Uterus (tissue), 4 donors: ENCODE data around the gene C16orf74. TPM values are rescaled to one million over a fixed set of nuclear protein-coding genes. Genes with fewer than 3 reads are reported as not detected.

Experiments used
- DNase-seq, 2 donors: peaks; one replicate each; pipeline ENCODE4 v3.0.0-alpha.2; 2019 to 2020
- H3K27ac ChIP-seq, 2 donors: fragments of 200-600 bp; sonication (generic); 1 replicate in 1 of 2; 2 replicates in 1 of 2; pipeline ENCODE4 v1.5.1; 2016 to 2018
- H3K27me3 ChIP-seq, 2 donors: fragments of 200-600 bp; sonication (generic); one replicate each; pipeline ENCODE4 v1.5.1; 2018 to 2019; ENCODE audit warnings: control low read depth in 1 of 2
- H3K36me3 ChIP-seq, 2 donors: fragments of 200-600 bp; sonication (generic); one replicate each; pipeline ENCODE4 v1.5.1; 2019; ENCODE audit warnings: control low read depth in 1 of 2
- H3K4me1 ChIP-seq, 2 donors: fragments of 200-600 bp; sonication (generic); one replicate each; pipeline ENCODE4 v1.5.1; 2018 to 2019; ENCODE audit warnings: control low read depth in 1 of 2
- H3K4me3 ChIP-seq, 2 donors: fragments of 200-600 bp; sonication (generic); 1 replicate in 1 of 2; 2 replicates in 1 of 2; pipeline ENCODE4 v1.5.1; 2018 to 2019; ENCODE audit warnings: mild to moderate bottlenecking in 1 of 2
- H3K9me3 ChIP-seq, 2 donors: fragments of 200-600 bp; sonication (generic); one replicate each; pipeline ENCODE4 v1.5.1; 2019; ENCODE audit warnings: control low read depth in 1 of 2
- CTCF ChIP-seq, 4 experiments: fragments of 200-600 bp in 2 of 4; fragments of 450-650 bp in 2 of 4; sonication (generic) in 2 of 4; IDR thresholded peaks; one replicate each; pipeline ENCODE4 v1.5.1; 2016 to 2019; ENCODE audit warnings: antibody characterized with exemption in 4 of 4, mild to moderate bottlenecking in 2 of 4, moderate library complexity in 1 of 4
- POLR2A ChIP-seq, 2 donors: fragments of 450-650 bp; IDR thresholded peaks; one replicate each; pipeline ENCODE4 v1.6.1; 2016; ENCODE audit warnings: antibody characterized with exemption in 2 of 2, mild to moderate bottlenecking in 1 of 2, moderate library complexity in 1 of 2
- intact Hi-C: fragments of 100-400 bp; cut with DNase I; formaldehyde crosslinking; loops from one replicate; pipeline ENCODE4 v1.15.1; 2023; ENCODE audit warnings: low total_unique reads
- total RNA-seq, 4 donors: library from RNA; depleted of rRNA in 3 of 4; stranded (reverse); fragments of >200 nt in 3 of 4; gene quantifications; one replicate each; pipeline versions ENCODE4 v1.1.0 to v1.2.4, GENCODE V29; 2014 to 2023
- donor health status: DM: yes; HTN: yes; CAD: no.

The C16orf74 gene
- total RNA-seq, 4 donors from 2014 or later: 2.5 to 6.4 TPM; not detected in 2

DNA sequence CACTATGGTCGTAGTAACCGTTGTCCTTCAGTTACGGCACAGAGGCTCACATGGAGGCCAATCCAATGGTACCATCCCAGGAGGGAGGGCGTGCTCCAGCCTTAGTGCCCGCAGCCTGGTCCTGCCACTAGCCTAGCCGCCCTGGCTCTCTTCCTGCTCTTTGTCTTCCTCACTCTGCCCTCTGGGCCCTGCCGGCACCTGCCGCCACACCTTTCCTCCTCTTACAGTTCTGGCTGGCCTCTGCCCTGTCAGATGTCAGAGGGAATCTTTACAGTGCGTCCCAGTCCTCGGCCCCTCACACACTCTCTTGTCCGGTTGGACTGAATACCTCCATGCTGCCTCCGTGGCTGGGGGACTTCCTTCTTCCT lies 85.5 kb downstream of the C16orf74 start:
- no peak for DNase-seq
- no peaks in the 10 kb centered on the region for H3K36me3 ChIP-seq
- no peak overlapping the region for H3K4me3 ChIP-seq
- H3K4me1 ChIP-seq: no peaks in the 10 kb centered on the region
- H3K9me3 ChIP-seq: no peaks in the 10 kb centered on the region
- H3K27me3 ChIP-seq: no peaks in the 10 kb centered on the region
- intact Hi-C loops: no loop called here
- no peak overlapping the region for H3K27ac ChIP-seq
- no peak for TF ChIP-seq CTCF (IDR thresholded peaks at IDR 0.05)
- no peak for TF ChIP-seq POLR2A (IDR thresholded peaks at IDR 0.05)

GRCh38 chr16:85664580-85665372 lies 86.1 kb downstream of the C16orf74 start:
- intact Hi-C loops: no loop called here
- H3K9me3 ChIP-seq: no peaks in the 10 kb centered on the region
- H3K4me1 ChIP-seq: no peaks in the 10 kb centered on the region
- TF ChIP-seq POLR2A (IDR thresholded peaks at IDR 0.05) (no peak), CTCF (IDR thresholded peaks at IDR 0.05) (no peak)
- DNase-seq: no peak
- H3K36me3 ChIP-seq: no peaks in the 10 kb centered on the region
- H3K27me3 ChIP-seq: no peaks in the 10 kb centered on the region
- H3K27ac ChIP-seq: no peak overlapping the region
- H3K4me3 ChIP-seq: no peak overlapping the region

DNA sequence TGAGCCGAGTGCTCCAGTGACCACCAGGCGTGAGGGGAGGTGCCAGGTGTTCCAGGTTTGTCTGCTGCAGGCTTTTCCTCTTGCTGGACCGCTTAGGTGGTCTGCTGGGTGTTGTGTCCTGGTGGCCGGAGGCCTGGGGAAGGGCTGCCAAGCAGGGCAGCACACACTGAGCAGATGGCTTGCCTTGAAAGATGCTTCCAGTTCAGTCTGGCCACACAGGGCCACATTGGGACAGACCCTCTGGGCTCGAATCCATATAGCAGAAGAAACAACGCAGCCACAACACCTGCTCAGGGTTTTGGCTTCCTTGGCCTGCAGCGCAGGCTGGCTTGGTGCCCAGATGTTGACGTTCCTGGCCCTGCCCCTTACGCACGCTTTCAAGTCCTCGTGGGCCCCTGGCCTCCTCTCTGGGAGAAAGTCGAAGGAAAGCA lies 87.0 kb downstream of the C16orf74 start:
- H3K27me3 ChIP-seq: no peaks in the 10 kb centered on the region
- DNase-seq: no peak
- no peak overlapping the region for H3K4me3 ChIP-seq
- H3K4me1 ChIP-seq: no peaks in the 10 kb centered on the region
- intact Hi-C loops: no loop called here
- no peak for TF ChIP-seq CTCF (IDR thresholded peaks at IDR 0.05)
- TF ChIP-seq POLR2A (IDR thresholded peaks at IDR 0.05): no peak
- no peaks in the 10 kb centered on the region for H3K36me3 ChIP-seq
- no peaks in the 10 kb centered on the region for H3K9me3 ChIP-seq
- H3K27ac ChIP-seq: no peak overlapping the region

- Histone ChIP-seq H3K9me3 (no peaks in the 10 kb centered on the region), H3K4me1 (no peaks in the 10 kb centered on the region), H3K27me3 (no peaks in the 10 kb centered on the region), H3K36me3 (no peaks in the 10 kb centered on the region), H3K27ac (no peak overlapping the region), H3K4me3 (no peak overlapping the region)
- intact Hi-C loops: no loop called here
- DNase-seq: no peak
- TF ChIP-seq POLR2A (IDR thresholded peaks at IDR 0.05) (no peak), CTCF (IDR thresholded peaks at IDR 0.05) (no peak)
Measured at GRCh38 chr16:85662976-85663830, 87.7 kb downstream of the C16orf74 start.

- Histone ChIP-seq H3K36me3 (no peaks in the 10 kb centered on the region), H3K27ac (no peak overlapping the region), H3K4me3 (no peak overlapping the region), H3K4me1 (no peaks in the 10 kb centered on the region), H3K9me3 (no peaks in the 10 kb centered on the region), H3K27me3 (no peaks in the 10 kb centered on the region)
- DNase-seq: no peak
- intact Hi-C loops: no loop called here
- no peak for TF ChIP-seq POLR2A (IDR thresholded peaks at IDR 0.05)
- no peak for TF ChIP-seq CTCF (IDR thresholded peaks at IDR 0.05)
Measured at GRCh38 chr16:85662482-85662812, 88.4 kb downstream of the C16orf74 start.
